NCI-H128 (cell line): Measurements from ENCODE around the gene KRTAP26-1.

Experiments
- DNase-seq: peaks from one replicate; lab custom pipeline; 2025; ENCODE audit not compliant: unreplicated experiment; lab: John Stamatoyannopoulos, UW

KRTAP26-1 gene

GRCh38 chr21:30320215-30320614 lies at the start of gene KRTAP26-1:
KRTAP26-1 (minus strand) TSS chr21:30320315; CDS start chr21:30320035, 280 bp downstream.
- DNase-seq: no peak

GRCh38 chr21:30355906-30356305 lies 35.8 kb upstream of the KRTAP26-1 start:
- DNase-seq: no peak

GRCh38 chr21:30354308-30355005 lies 34.3 kb upstream of the KRTAP26-1 start:
- DNase-seq: no peak

- no peak for DNase-seq
Measured at GRCh38 chr21:30351534-30351933, 31.4 kb upstream of the KRTAP26-1 start.

GRCh38 chr21:30349572-30349971 lies 29.5 kb upstream of the KRTAP26-1 start:
- no peak for DNase-seq

- no peak for DNase-seq
Measured at GRCh38 chr21:30348506-30348905, 28.4 kb upstream of the KRTAP26-1 start, which contains the start of gene KRTAP23-1. KRTAP23-1 (minus strand) TSS chr21:30348606; CDS start chr21:30348606, 0 bp downstream.

GRCh38 chr21:30345014-30345413 lies 24.9 kb upstream of the KRTAP26-1 start:
- DNase-seq: no peak

- no peak for DNase-seq
Measured at GRCh38 chr21:30340714-30341573, 20.8 kb upstream of the KRTAP26-1 start.

GRCh38 chr21:30338717-30339116 lies 18.6 kb upstream of the KRTAP26-1 start:
- no peak for DNase-seq

- no peak for DNase-seq
Measured at GRCh38 chr21:30337772-30338171, 17.7 kb upstream of the KRTAP26-1 start.

GRCh38 chr21:30337276-30337744 lies 17.2 kb upstream of the KRTAP26-1 start, which contains the start of gene KRTAP27-1:
KRTAP27-1 (minus strand) TSS chr21:30337694; CDS start chr21:30337668, 26 bp downstream.
- DNase-seq: no peak

GRCh38 chr21:30336596-30336995 lies 16.5 kb upstream of the KRTAP26-1 start:
- no peak for DNase-seq

GRCh38 chr21:30333736-30334135 lies 13.6 kb upstream of the KRTAP26-1 start:
- DNase-seq: no peak

- DNase-seq: no peak
Measured at GRCh38 chr21:30332681-30333080, 12.6 kb upstream of the KRTAP26-1 start.

GRCh38 chr21:30329203-30329875 lies 9.2 kb upstream of the KRTAP26-1 start:
- no peak for DNase-seq

GRCh38 chr21:30326390-30326789 lies 6.3 kb upstream of the KRTAP26-1 start:
- DNase-seq: no peak

- DNase-seq: no peak
Measured at GRCh38 chr21:30315701-30316100, 4.4 kb downstream of the KRTAP26-1 start.

- DNase-seq: no peak
Measured at GRCh38 chr21:30306884-30307283, 13.2 kb downstream of the KRTAP26-1 start.

GRCh38 chr21:30305136-30305535 lies 15.0 kb downstream of the KRTAP26-1 start:
- no peak for DNase-seq

GRCh38 chr21:30289215-30289614 lies 30.9 kb downstream of the KRTAP26-1 start, which contains the start of gene KRTAP25-1:
KRTAP25-1 (minus strand) TSS chr21:30289514; CDS start chr21:30289490, 24 bp downstream.
- DNase-seq: no peak

- DNase-seq: no peak
Measured at GRCh38 chr21:30282850-30283249, 37.3 kb downstream of the KRTAP26-1 start, which contains the start of gene KRTAP24-1. KRTAP24-1 (minus strand) TSS chr21:30282950; CDS start chr21:30282932, 18 bp downstream.
